ENCODE results near the gene TF. TPM values are rescaled to one million over a fixed set of nuclear protein-coding genes. Genes with fewer than 3 reads are reported as not detected.

The TF gene
- total and polyA plus RNA-seq, 10 of the 15 experiments (the other 5 are each of a cell fraction or from before 2014, with no cell fraction given) = under 0.01 to 8.9 (median 0.05) TPM; not detected in 1

DNA sequence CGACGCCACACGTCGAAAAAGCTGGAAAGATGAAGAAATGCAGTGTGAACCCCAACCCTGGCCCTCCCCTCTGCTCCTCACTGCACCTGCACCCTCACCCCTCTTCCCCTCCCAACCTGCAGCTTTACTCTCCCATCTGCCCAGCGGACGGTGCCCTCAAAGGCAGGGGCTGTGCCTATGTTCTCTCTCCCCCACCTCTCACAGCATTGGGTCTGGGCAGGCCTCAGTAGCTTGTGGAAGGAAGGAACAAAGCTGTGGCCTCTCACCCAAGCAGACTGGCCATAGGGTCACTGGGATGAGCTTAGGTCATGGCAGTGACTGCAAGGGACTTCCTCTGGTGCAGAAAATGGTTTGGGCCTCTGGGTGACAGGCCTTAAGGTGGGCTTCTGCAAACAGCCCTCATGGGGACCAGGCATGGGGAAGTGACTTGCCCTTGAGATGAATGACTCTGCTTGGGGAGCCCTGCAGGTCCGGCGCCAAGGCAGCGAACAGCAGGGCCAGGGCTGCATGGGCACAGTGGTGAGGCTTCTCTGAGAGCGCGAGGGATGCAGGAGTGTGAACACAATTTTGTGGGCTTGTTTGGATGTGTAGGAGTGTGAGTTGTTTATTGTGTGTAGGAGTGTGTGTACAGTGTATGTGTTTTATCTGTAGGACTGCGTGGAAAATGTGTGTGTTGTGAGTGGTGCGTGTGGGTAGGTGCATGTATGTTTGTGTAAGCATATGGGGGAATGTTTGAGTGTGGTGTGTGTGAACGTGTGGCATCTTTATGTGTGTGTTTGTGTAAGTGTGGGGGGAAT is 88.6 kb downstream of the TF start (continued):
- TF ChIP-seq, protein P1, sequence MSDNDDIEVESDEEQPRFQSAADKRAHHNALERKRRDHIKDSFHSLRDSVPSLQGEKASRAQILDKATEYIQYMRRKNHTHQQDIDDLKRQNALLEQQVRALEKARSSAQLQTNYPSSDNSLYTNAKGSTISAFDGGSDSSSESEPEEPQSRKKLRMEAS (IDR thresholded peaks at IDR 0.05; ENCODE audit: low read depth, low read length) = no peak

DNA sequence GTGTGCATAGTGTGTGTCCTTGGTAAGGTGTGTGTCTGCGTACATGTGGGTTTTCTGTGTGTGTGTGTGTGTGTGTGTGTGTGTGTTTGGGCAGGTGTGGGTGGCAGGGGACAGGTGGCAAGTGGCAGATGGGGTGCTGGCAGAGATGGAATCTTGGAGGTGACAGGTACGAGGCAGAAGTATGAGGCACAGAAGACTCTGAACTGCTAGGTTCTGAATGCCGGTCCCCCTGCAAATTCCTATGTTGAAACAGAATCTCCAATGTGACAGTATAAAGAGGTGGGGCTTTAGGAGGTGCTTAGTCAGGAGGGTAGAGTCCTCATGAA is 89.2 kb downstream of the TF start:
- FAIRE-seq = no peak
- no peak overlapping the region for H3K4me3 ChIP-seq
- H3K4me2 ChIP-seq (ENCODE audit: control insufficient read depth, insufficient read depth) = no peak overlapping the region
- H3K79me2 ChIP-seq (ENCODE audit: control insufficient read depth, insufficient read depth, low read length) = no peaks in the 10 kb centered on the region
- H3K9me3 ChIP-seq (replicated peaks; ENCODE audit: control insufficient read depth, insufficient read depth, low read length) = no peaks in the 10 kb centered on the region
- intact Hi-C loops (cut with micrococcal nuclease; ENCODE audit: unreplicated experiment) = no loop called here
- RAD21 ChIA-PET (ENCODE audit: unreplicated experiment) = no interaction called here
- CTCF ChIA-PET = no interaction called here
- DNase-seq (ENCODE audit: low read depth, low spot score) = no peak
- in situ Hi-C loops (cut with MboI) = no loop called here
- ATAC-seq = no peak
- H3K36me3 ChIP-seq (ENCODE audit: control insufficient read depth in 2 of 2, insufficient read depth in 2 of 2, low read length in 1 of 2) = no peaks in the 10 kb centered on the region
- H2AFZ ChIP-seq (ENCODE audit: control insufficient read depth, low read depth, low read length) = no peak overlapping the region
- 41% methylated on average over 3 of the region's 3 CpGs for WGBS (ENCODE audit: insufficient coverage, insufficient replicate concordance, low lambda C conversion rate, missing lambda C conversion rate)
- H3K27ac ChIP-seq (ENCODE audit: control insufficient read depth, insufficient read depth) = no peak overlapping the region
- H3K9ac ChIP-seq (ENCODE audit: control insufficient read depth, insufficient read depth, low read length) = no peak overlapping the region
- peaks cover 0 to 3% of the 10 kb centered on the region in 2 experiments; a peak in 1 of 4 replicates for H3K27me3 ChIP-seq (replicated peaks in 1 of 2; ENCODE audit: control insufficient read depth in 2 of 2, insufficient read depth in 2 of 2, low read length in 1 of 2)
- TF ChIP-seq ESRRA (IDR thresholded peaks at IDR 0.05; ENCODE audit: low read length) = no peak
- no peak for TF ChIP-seq SIN3A (IDR thresholded peaks at IDR 0.05; ENCODE audit: low read depth, low read length)
- TF ChIP-seq, protein P2, sequence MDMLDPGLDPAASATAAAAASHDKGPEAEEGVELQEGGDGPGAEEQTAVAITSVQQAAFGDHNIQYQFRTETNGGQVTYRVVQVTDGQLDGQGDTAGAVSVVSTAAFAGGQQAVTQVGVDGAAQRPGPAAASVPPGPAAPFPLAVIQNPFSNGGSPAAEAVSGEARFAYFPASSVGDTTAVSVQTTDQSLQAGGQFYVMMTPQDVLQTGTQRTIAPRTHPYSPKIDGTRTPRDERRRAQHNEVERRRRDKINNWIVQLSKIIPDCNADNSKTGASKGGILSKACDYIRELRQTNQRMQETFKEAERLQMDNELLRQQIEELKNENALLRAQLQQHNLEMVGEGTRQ (IDR thresholded peaks at IDR 0.05; ENCODE audit: borderline replicate concordance, low read depth, low read length) = no peak
- no peak for TF ChIP-seq FOXM1 (IDR thresholded peaks at IDR 0.05; ENCODE audit: low read depth, low read length)
- TF ChIP-seq EED (IDR thresholded peaks at IDR 0.05; ENCODE audit: low read depth) = no peak
- no peak for TF ChIP-seq FOXK2 (IDR thresholded peaks at IDR 0.05)
- TF ChIP-seq KLF5 (IDR thresholded peaks at IDR 0.05; ENCODE audit: partially characterized antibody) = no peak
- TF ChIP-seq RELA (IDR thresholded peaks at IDR 0.05; ENCODE audit: borderline replicate concordance, partially characterized antibody) = no peak
- no peak for TF ChIP-seq EP300 (IDR thresholded peaks at IDR 0.05; ENCODE audit: borderline replicate concordance in 1 of 2, control insufficient read depth in 1 of 2, low read depth in 2 of 2, low read length in 2 of 2)
- TF ChIP-seq RBBP5 (conservative IDR thresholded peaks at IDR 0.05) = no peak
- TF ChIP-seq KAT2A (conservative IDR thresholded peaks at IDR 0.05; ENCODE audit: control insufficient read depth, low read depth, low read length) = no peak
- no peak for TF ChIP-seq BACH1 (IDR thresholded peaks at IDR 0.05; ENCODE audit: borderline replicate concordance)
- TF ChIP-seq WRNIP1 (IDR thresholded peaks at IDR 0.05; ENCODE audit: borderline replicate concordance, low read depth, low read length) = no peak
- no peak for TF ChIP-seq BMI1 (IDR thresholded peaks at IDR 0.05; ENCODE audit: borderline replicate concordance)
- no peak for TF ChIP-seq TCF12 (IDR thresholded peaks at IDR 0.05; ENCODE audit: low read depth, low read length)
- no peak for TF ChIP-seq YY1 (IDR thresholded peaks at IDR 0.05; ENCODE audit: low read depth, low read length)
- no peak for TF ChIP-seq SREBF1 (IDR thresholded peaks at IDR 0.05; ENCODE audit: low read length)
- POLR2A ChIA-PET = no interaction called here
- no peaks in the 10 kb centered on the region for H3K4me1 ChIP-seq (ENCODE audit: control insufficient read depth, insufficient read depth, low read length)
- SMC1A ChIA-PET (ENCODE audit: uncharacterized antibody, unreplicated experiment) = no interaction called here
- no TSS peak for BruUV-seq (replicated peaks)
- H4K20me1 ChIP-seq (ENCODE audit: control insufficient read depth, insufficient read depth) = no peaks in the 10 kb centered on the region

Measured in GM12878 (cell line).